ENCODE data around the gene B3GNT4. TPM values are rescaled to one million over a fixed set of nuclear protein-coding genes. Genes with fewer than 3 reads are reported as not detected.
A peak's percentile ranks its signal among the peaks of the same experiment; 100 is the strongest.
"Not testable (repeated sequence)": the region's sequence is repeated elsewhere in the genome, so short reads cannot be mapped to it uniquely, and the experiment has no call there.

The B3GNT4 gene
- total RNA-seq, 1 experiment from 2014 or later, result not detected

DNA sequence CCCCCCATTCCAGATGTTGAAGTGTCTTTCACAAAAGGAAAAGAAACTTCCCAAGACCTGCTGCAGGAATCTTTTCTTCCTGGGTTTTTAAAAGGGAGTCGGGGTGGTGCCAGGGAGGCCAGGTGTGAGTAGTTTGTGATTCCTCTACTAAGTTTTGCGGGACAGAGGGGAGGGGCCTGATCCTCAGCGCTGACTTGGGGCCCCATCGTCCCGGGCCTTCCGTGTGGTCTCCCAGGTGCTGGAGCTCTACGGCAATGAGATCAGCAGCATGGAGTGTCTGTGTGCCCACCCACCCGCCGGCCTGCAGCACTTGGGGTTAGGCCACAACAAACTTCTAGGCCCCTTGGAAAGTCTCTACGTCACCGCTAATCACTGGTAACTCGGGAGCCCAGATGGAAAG is 16.0 kb upstream of the B3GNT4 start:
- no peak for DNase-seq (ENCODE audit: low read depth)

- DNase-seq (ENCODE audit: low read depth), result no peak
Observed at GRCh38 chr12:122189626-122190475, 13.7 kb upstream of the B3GNT4 start.

- DNase-seq (ENCODE audit: low read depth), result peak; percentile 35
Observed at GRCh38 chr12:122190842-122191668, 12.5 kb upstream of the B3GNT4 start.

DNA sequence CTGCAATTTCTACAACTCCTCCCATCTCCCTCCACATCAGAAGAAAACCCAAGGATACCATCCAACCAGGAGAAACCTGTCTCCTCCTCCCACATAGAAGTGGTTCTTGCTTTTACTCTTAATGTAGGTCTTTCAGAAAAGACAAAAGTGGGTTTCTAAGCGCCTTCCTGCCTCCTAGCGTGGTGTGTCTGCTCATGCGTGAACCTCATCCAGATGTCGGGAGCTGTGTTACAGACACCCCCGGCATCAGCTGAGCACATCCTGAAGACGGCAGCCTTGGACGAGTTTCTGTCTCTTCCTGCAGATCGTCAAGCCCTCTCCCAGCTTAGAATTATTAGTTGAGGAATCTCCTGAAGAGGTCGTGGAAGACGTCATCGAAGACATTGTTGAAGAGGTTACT is 11.1 kb upstream of the B3GNT4 start:
- DNase-seq (ENCODE audit: low read depth), result no peak

DNA sequence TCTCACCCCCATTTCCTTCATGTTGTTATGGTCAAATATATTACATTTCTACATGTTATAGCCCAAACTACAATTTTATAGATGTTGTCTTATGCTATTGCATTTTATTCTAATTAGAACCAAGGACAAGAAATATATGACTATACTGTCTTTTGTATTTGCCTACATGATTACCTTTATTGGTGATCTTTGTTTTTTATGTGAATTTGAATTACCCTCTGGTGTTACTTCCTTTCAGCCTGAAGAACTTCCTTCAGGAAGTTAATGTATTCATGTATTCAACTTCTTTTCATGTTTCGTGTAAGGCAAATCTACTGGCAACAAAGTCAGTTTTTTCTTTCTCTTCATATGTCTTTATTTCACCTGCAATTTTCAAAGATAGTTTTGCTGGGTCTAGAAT is 8.7 kb upstream of the B3GNT4 start:
- DNase-seq (ENCODE audit: low read depth), result no peak

GRCh38 chr12:122195405-122195804 is 8.1 kb upstream of the B3GNT4 start:
- DNase-seq (ENCODE audit: low read depth), result no peak

GRCh38 chr12:122197612-122197966 is 5.9 kb upstream of the B3GNT4 start:
- DNase-seq (ENCODE audit: low read depth), result no peak

DNA sequence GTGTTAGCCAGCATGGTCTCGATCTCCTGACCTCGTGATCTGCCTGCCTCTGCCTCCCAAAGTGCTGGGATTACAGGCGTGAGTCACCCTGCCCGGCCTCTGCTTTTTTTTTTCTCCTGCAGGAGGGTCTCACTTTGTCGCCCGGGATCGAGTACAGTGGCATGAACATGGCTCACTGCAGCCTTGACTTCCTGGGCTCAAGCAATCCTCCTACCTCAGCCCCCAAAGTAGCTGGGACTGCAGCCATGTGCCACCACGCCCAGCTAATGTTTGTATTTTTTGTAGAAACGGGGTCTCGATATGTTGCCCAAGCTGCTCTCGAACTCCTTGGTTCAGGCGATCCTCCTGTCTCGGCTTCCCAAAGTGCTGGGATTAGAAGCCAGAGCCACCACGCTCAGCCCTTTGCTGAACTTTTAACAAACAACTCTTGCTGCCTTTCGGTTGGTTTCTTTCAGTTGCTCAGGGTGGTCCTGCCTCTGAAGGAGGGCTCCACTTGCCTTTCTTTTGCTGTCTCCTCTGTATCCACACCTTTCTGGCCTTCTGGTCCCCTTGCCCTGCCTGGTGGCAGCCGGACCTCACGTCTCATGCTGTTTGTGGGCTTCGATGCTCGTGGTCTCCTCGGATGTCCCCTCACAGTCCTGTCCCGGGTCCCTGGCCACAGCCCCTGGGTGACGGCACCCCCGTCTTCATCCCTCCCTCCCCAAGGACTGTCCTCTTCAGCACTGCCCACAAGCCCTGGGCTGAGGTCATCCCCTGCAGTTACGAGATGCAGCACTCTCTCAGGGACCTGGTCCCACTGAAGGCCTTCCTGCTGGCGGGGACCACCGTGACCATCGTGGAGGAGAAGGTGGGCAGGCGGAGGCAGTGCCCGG is 3.8 kb upstream of the B3GNT4 start:
- no peak for DNase-seq (ENCODE audit: low read depth)

DNA sequence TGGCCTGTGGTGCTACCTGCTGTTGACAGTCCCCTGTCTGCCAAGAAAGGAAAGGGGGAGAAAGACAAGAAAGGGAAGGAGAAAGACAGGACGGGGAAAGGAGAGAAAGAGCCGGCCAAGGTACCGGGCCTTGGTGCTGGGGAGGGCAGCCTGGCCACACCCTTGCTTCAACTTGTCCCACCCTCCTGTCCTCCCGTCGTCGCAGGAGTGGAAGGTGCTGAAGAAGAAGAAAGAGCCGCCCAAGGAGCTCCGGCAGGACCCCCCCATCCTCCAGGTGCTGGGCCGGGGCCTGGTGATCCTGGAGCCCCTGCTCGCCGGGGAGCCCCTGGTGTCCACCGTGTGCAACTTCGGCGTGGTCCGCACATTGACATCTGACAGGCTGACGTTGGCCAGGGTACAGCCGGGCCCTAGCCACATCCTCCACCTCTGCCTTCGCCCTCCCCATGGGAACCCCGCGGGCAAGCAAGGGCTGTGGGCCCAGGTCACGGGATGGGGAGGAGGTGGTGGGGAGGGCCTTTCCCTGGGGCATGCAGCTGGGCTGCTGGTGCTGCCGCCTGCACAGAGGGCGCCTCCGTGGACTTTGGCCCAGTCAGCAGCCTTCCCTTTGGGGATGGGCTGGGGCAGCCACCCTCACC is 2.9 kb upstream of the B3GNT4 start:
- no peak for DNase-seq (ENCODE audit: low read depth)

DNA sequence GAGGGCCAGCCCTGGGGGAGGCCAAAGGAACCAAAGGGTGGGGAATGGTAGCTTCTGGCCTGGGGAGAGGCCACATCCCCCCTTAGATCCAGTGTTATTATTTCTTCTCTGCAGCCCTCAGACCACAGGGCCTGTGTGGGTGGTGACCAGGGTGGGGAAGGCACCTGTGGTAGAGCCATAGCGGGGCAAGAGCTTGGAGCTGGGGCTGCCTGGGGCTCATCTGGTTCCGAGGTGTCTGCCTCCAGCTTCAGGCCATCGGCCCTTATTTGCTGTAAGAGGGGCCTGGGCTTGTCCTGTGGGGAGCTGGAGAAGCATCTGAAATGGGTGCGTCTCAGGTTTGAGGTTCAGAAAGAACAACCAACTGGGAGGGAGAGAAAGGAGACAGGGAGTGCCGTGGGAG is 2.1 kb upstream of the B3GNT4 start:
- DNase-seq (ENCODE audit: low read depth), result no peak

DNA sequence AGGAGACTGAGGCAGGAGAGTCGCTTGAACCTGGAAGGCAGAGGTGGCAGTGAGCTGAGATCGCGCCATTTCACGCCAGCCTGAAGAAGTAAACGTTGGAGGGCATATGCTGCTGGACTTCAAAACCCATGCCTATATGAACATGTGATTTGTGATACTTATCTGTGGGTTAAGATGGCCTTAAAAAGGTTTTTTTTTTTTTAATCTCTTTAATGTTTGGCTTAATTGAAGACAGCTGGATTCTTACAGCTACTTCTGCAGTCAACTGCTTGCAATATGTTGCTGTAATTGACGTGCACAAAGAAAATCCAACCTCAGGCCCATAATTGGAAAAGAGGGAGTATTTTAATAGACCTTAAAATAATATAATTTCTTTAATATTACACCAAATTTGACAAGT is 1.5 kb upstream of the B3GNT4 start:
- DNase-seq (ENCODE audit: low read depth), result no peak

DNA sequence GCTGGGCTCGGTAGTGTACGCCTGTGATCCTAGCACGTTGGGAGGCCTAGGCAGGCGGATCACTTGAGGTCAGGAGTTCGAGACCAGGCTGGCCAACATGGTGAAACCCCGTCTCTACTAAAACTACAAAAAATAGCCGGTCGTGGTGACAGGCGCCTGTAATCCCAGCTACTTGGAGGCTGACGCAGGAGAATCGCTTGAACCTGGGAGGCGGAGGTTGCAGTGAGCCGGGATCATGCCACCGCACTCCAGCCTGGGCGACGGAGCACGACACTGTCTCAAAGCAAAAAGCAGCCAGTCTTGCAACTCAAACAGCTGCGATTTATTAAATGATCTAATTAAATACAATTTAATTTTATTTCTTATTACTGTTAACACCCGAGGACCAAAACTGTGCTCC is 698 bp upstream of the B3GNT4 start:
- not testable (repeated sequence) for DNase-seq (ENCODE audit: low read depth)

DNA sequence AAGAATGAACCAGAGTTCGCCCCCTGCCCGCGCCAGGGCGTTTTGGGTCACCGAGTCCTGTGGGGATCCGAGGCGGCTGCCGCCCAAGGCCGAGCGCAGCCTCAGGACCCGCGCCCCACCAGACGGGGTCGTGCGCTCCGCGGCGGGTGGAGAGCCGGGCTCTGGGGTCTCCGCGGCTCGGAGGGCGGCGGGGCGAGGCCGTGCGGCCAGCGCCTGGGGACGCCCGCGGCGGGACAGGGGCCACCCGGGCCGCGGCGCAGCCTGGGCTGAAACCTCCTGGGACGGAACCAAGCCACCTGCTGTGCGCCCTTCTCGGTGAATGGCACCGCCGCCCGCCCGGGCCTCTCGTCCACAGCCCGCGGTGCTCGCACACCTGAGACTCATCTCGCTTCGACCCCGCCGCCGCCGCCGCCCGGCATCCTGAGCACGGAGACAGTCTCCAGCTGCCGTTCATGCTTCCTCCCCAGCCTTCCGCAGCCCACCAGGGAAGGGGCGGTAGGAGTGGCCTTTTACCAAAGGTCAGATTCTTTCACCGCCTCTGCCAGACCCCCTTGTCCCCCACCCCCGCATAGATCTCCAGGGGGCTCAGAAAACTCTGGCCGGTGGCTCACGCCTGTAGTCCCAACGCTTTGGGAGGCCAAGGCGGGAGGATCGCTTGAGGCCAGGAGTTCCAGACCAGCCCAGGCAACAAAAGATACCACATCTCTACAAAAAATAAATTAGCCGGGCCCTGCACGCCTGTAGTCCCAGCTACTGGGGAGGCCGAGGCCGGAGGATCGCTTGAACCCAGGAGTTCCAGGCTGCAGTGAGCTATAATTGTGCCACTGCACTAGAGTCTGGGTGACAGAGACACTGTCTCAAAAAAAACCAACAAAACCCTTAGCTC is 901 bp downstream of the B3GNT4 start:
- no peak for DNase-seq (ENCODE audit: low read depth)

GRCh38 chr12:122205053-122205925 is 1.8 kb downstream of the B3GNT4 start:
- no peak for DNase-seq (ENCODE audit: low read depth)

DNA sequence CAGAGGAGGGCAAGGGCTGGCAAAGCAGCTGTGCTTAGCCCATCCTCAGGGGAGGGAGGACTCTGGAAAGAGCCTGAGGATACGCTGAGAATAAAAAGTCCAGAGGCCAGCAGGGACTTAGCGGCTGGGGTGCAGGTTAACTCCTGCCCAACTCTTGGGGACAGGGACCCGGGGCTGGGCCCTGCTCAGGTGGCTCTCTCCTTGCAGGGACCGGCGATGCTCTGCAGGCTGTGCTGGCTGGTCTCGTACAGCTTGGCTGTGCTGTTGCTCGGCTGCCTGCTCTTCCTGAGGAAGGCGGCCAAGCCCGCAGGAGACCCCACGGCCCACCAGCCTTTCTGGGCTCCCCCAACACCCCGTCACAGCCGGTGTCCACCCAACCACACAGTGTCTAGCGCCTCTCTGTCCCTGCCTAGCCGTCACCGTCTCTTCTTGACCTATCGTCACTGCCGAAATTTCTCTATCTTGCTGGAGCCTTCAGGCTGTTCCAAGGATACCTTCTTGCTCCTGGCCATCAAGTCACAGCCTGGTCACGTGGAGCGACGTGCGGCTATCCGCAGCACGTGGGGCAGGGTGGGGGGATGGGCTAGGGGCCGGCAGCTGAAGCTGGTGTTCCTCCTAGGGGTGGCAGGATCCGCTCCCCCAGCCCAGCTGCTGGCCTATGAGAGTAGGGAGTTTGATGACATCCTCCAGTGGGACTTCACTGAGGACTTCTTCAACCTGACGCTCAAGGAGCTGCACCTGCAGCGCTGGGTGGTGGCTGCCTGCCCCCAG is 2.8 kb downstream of the B3GNT4 start:
- DNase-seq (ENCODE audit: low read depth), result no peak

- DNase-seq (ENCODE audit: low read depth), result no peak
Observed at GRCh38 chr12:122206976-122207375, 3.5 kb downstream of the B3GNT4 start.

GRCh38 chr12:122207391-122207790 is 3.9 kb downstream of the B3GNT4 start:
- DNase-seq (ENCODE audit: low read depth), result no peak

DNA sequence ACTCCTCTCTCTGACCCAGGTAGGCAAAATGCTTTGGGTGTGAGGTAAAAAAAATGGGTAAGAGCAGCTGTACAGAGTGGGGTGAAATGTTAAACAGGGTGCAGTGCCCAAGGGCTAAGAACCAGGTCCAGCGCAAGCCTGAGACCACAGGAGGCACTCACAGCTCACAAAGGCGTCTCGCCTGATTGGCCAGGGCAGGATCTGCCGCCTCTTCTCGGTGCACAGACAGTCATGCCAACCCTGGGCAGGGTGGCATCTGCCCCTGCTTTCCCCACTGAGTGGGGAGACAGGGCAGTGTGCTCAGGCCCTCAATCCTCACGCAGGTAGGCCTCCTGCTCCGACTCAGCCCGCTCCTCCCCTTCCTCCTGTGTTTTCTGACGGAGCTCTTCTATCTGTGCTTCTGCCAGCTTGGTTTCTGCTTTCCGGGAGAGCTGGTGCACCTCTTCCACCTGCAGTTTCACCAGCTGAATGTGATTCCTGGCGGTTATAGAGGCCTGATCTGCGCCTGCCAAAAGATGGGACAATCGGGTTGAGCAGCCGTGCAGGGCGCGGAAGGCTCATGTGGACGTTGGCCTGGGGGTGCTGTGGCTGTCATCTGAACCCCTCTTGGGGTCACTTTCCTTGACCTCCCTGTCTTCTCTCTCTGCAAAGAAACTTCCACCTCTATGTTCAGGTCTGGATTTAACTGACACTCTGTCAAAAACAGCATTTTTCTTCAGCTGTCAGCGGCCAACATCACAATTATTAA is 4.7 kb downstream of the B3GNT4 start:
- DNase-seq (ENCODE audit: low read depth), result no peak

Measured in LHCN-M2 (cell line).